HL-60 (cell line): ENCODE data around the gene GSC.

Experiments used
- DNase-seq, 2 experiments: peaks; one replicate each; pipeline ENCODE4 v3.0.0-alpha.2; 2010 to 2020; ENCODE audit warnings: low read depth in 1 of 2, low spot score in 1 of 2
- H3K27ac ChIP-seq: fragments of 250-450 bp; sonication (Bioruptor Pico); replicated peaks from 2 replicates; pipeline ENCODE4 v1.5.1; 2020; ENCODE audit warnings: mild to moderate bottlenecking, moderate library complexity
- H3K27me3 ChIP-seq: fragments of 250-450 bp; sonication (Bioruptor Pico); 2 replicates; pipeline ENCODE4 v1.5.1; 2021; ENCODE audit warnings: mild to moderate bottlenecking, moderate library complexity; ENCODE audit not compliant: insufficient read depth, poor library complexity, severe bottlenecking
- H3K4me3 ChIP-seq: replicated peaks from 2 replicates; pipeline ENCODE4 v1.5.1; 2011; ENCODE audit warnings: mild to moderate bottlenecking, control low read depth, low read length; ENCODE audit not compliant: insufficient read depth
- GABPA ChIP-seq: IDR thresholded peaks from 2 replicates; pipeline ENCODE4 v1.6.1; 2012; ENCODE audit warnings: low read depth
- POLR2AphosphoS5 ChIP-seq: IDR thresholded peaks from 2 replicates; pipeline ENCODE4 v1.6.1; 2012; ENCODE audit warnings: low read depth
- SPI1 ChIP-seq: IDR thresholded peaks from 2 replicates; pipeline ENCODE4 v1.6.1; 2012; ENCODE audit warnings: low read depth, mild to moderate bottlenecking, borderline replicate concordance
- TF ChIP-seq, protein P1 (sequence below): IDR thresholded peaks from 2 replicates; pipeline ENCODE4 v1.6.1; 2012; ENCODE audit warnings: low read depth; ENCODE audit not compliant: insufficient replicate concordance
- TF ChIP-seq, protein P2 (sequence below): IDR thresholded peaks from one replicate; pipeline ENCODE4 v1.5.1; 2011; ENCODE audit warnings: low read length, control low read depth, inconsistent platforms; ENCODE audit not compliant: insufficient read depth

Gene GSC

DNA sequence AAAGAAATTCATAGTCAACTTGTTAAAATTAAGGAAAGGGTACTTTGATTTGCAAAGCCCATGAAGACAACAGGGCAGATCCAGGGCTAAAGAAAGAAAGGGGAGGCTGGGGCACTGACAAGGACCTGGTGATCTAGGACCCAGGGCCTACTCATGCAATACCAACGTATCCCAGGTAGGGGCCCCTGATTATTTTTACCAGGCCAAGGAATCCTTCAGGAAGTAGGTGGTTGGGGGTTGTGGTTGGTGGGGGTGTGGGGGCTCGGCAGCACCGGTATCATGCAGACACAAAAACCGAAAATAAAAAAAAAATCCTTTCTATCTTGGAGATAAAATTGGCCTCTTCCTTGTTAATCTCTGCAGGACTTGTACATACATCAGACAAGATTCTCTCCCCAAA, 47.5 kb downstream of the GSC start:
- TF ChIP-seq SPI1 = no peak
- TF ChIP-seq, protein P1, sequence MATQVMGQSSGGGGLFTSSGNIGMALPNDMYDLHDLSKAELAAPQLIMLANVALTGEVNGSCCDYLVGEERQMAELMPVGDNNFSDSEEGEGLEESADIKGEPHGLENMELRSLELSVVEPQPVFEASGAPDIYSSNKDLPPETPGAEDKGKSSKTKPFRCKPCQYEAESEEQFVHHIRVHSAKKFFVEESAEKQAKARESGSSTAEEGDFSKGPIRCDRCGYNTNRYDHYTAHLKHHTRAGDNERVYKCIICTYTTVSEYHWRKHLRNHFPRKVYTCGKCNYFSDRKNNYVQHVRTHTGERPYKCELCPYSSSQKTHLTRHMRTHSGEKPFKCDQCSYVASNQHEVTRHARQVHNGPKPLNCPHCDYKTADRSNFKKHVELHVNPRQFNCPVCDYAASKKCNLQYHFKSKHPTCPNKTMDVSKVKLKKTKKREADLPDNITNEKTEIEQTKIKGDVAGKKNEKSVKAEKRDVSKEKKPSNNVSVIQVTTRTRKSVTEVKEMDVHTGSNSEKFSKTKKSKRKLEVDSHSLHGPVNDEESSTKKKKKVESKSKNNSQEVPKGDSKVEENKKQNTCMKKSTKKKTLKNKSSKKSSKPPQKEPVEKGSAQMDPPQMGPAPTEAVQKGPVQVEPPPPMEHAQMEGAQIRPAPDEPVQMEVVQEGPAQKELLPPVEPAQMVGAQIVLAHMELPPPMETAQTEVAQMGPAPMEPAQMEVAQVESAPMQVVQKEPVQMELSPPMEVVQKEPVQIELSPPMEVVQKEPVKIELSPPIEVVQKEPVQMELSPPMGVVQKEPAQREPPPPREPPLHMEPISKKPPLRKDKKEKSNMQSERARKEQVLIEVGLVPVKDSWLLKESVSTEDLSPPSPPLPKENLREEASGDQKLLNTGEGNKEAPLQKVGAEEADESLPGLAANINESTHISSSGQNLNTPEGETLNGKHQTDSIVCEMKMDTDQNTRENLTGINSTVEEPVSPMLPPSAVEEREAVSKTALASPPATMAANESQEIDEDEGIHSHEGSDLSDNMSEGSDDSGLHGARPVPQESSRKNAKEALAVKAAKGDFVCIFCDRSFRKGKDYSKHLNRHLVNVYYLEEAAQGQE = no peak
- TF ChIP-seq POLR2AphosphoS5 = no peak
- TF ChIP-seq, protein P2, sequence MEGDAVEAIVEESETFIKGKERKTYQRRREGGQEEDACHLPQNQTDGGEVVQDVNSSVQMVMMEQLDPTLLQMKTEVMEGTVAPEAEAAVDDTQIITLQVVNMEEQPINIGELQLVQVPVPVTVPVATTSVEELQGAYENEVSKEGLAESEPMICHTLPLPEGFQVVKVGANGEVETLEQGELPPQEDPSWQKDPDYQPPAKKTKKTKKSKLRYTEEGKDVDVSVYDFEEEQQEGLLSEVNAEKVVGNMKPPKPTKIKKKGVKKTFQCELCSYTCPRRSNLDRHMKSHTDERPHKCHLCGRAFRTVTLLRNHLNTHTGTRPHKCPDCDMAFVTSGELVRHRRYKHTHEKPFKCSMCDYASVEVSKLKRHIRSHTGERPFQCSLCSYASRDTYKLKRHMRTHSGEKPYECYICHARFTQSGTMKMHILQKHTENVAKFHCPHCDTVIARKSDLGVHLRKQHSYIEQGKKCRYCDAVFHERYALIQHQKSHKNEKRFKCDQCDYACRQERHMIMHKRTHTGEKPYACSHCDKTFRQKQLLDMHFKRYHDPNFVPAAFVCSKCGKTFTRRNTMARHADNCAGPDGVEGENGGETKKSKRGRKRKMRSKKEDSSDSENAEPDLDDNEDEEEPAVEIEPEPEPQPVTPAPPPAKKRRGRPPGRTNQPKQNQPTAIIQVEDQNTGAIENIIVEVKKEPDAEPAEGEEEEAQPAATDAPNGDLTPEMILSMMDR = no peak
- no peak for TF ChIP-seq GABPA
- Histone ChIP-seq H3K27me3 (no peaks in the 10 kb centered on the region), H3K4me3 (no peak overlapping the region), H3K27ac (no peak overlapping the region)
- DNase-seq = no peak
